H1 (cell line): ENCODE data around the gene AFF1. TPM values are rescaled to one million over a fixed set of nuclear protein-coding genes. Genes with fewer than 3 reads are reported as not detected.

Experiments used
- CTCF ChIA-PET: fragments of 300-600 bp; sonication (Branson Sonifier 250); formaldehyde crosslinking; loops from one replicate; lab custom pipeline; 2021; ENCODE audit not compliant: partially characterized antibody; lab: Charles Lee
- POLR2A ChIA-PET: fragments of 300-600 bp; sonication (Branson Sonifier 250); formaldehyde crosslinking; loops from one replicate; lab custom pipeline; 2021; ENCODE audit warnings: inconsistent platforms; ENCODE audit not compliant: partially characterized antibody; lab: Charles Lee
- DNase-seq, 2 experiments: peaks; one replicate each; pipeline versions ENCODE4 v3.0.0 to v3.0.0-alpha.2; 2010 to 2022; ENCODE audit warnings: low spot score in 2 of 2, low read depth in 1 of 2, mixed read lengths in 1 of 2
- FAIRE-seq: peaks from 2 replicates; lab custom pipeline; 2011; peaks lifted over from hg19 to GRCh38; lab: Jason Lieb, UNC
- H2AFZ ChIP-seq: 2 replicates; pipeline ENCODE4 v1.8.1; 2012; ENCODE audit warnings: low read length, inconsistent platforms
- H2AK5ac ChIP-seq: 2 replicates; pipeline ENCODE4 v1.6.1; 2013; ENCODE audit warnings: low read depth, low read length
- H2BK120ac ChIP-seq: replicated peaks from 2 replicates; pipeline ENCODE3; 2013; ENCODE audit warnings: low read depth, low read length, inconsistent platforms
- H2BK12ac ChIP-seq: 2 replicates; pipeline ENCODE4 v1.6.1; 2013; ENCODE audit warnings: low read depth, low read length
- H2BK15ac ChIP-seq: 2 replicates; pipeline ENCODE4 v1.6.1; 2013; ENCODE audit warnings: low read length
- H2BK20ac ChIP-seq: 2 replicates; pipeline ENCODE4 v1.6.1; 2013; ENCODE audit warnings: low read length
- H2BK5ac ChIP-seq: 2 replicates; pipeline ENCODE4 v1.6.1; 2013; ENCODE audit warnings: low read depth, low read length
- H3K14ac ChIP-seq: 2 replicates; pipeline ENCODE4 v1.6.1; 2013; ENCODE audit warnings: inconsistent platforms; ENCODE audit not compliant: insufficient read length
- H3K18ac ChIP-seq: 2 replicates; pipeline ENCODE4 v1.6.1; 2013; ENCODE audit warnings: low read length; ENCODE audit errors: extremely low read depth
- H3K23ac ChIP-seq: 2 replicates; pipeline ENCODE4 v1.6.1; 2013; ENCODE audit warnings: inconsistent platforms; ENCODE audit not compliant: insufficient read length
- H3K23me2 ChIP-seq: 2 replicates; pipeline ENCODE4 v1.6.1; 2013; ENCODE audit warnings: low read depth, low read length
- H3K27ac ChIP-seq: 2 replicates; pipeline ENCODE4 v1.6.1; 2011; ENCODE audit warnings: low read depth, low read length, inconsistent platforms
- H3K27me3 ChIP-seq, 4 experiments: replicated peaks in 1 of 4; 1 replicate in 1 of 4; 2 replicates in 3 of 4; pipeline versions ENCODE4 v1.6.1 to v1.8.1; 2011 to 2013; ENCODE audit warnings: low read length in 3 of 4, mild to moderate bottlenecking in 3 of 4, inconsistent platforms in 2 of 4, mixed read lengths in 2 of 4, moderate library complexity in 1 of 4; ENCODE audit not compliant: control insufficient read depth in 3 of 4, insufficient read depth in 3 of 4; ENCODE audit errors: extremely low read depth in 1 of 4
- H3K36me3 ChIP-seq, 4 experiments: 2 replicates each; pipeline versions ENCODE4 v1.6.1 to v1.8.1; 2011 to 2013; ENCODE audit warnings: mild to moderate bottlenecking in 4 of 4, low read length in 3 of 4, moderate library complexity in 2 of 4, control low read depth in 1 of 4, inconsistent platforms in 1 of 4; ENCODE audit not compliant: insufficient read depth in 4 of 4, control insufficient read depth in 2 of 4
- H3K4ac ChIP-seq: replicated peaks from 2 replicates; pipeline ENCODE3; 2013; ENCODE audit warnings: low read length, low read depth, mixed read lengths, inconsistent platforms; ENCODE audit not compliant: insufficient read length
- H3K4me1 ChIP-seq, 4 experiments: replicated peaks in 1 of 4; 1 replicate in 1 of 4; 2 replicates in 3 of 4; pipeline versions ENCODE4 v1.6.1 to v1.8.1; 2011 to 2013; ENCODE audit warnings: low read length in 3 of 4, inconsistent platforms in 2 of 4, mixed read lengths in 1 of 4; ENCODE audit not compliant: insufficient read depth in 4 of 4, control insufficient read depth in 3 of 4
- H3K4me2 ChIP-seq, 2 experiments: 2 replicates each; pipeline versions ENCODE4 v1.6.1 to v1.8.1; 2011 to 2013; ENCODE audit warnings: low read depth in 2 of 2, low read length in 2 of 2, control low read depth in 1 of 2, inconsistent platforms in 1 of 2, mild to moderate bottlenecking in 1 of 2; ENCODE audit not compliant: insufficient read depth in 1 of 2
- H3K4me3 ChIP-seq, 4 experiments: fragments of 200-600, 300-600 bp in 1 of 4; sonication (generic), shearing (Covaris generic), sonication (Bioruptor Twin) in 1 of 4; 2 replicates each; pipeline versions ENCODE4 v1.5.1 to v1.8.1; 2011 to 2016; ENCODE audit warnings: low read length in 4 of 4, low read depth in 3 of 4, control low read depth in 2 of 4, inconsistent platforms in 2 of 4, mild to moderate bottlenecking in 2 of 4, mixed read lengths in 1 of 4, moderate library complexity in 1 of 4; ENCODE audit not compliant: insufficient read depth in 2 of 4; ENCODE audit errors: extremely low read depth in 1 of 4
- H3K56ac ChIP-seq: replicated peaks from 2 replicates; pipeline ENCODE3; 2013; ENCODE audit warnings: low read depth, mild to moderate bottlenecking, mixed read lengths, low read length, inconsistent platforms; ENCODE audit not compliant: insufficient read length
- H3K79me1 ChIP-seq: 2 replicates; pipeline ENCODE4 v1.6.1; 2013; ENCODE audit warnings: low read depth, low read length, control low read depth
- H3K79me2 ChIP-seq, 2 experiments: 2 replicates each; pipeline versions ENCODE4 v1.6.1 to v1.8.1; 2012 to 2013; ENCODE audit warnings: low read length in 2 of 2, mild to moderate bottlenecking in 2 of 2, inconsistent platforms in 1 of 2; ENCODE audit not compliant: insufficient read depth in 2 of 2, control insufficient read depth in 1 of 2
- H3K9ac ChIP-seq, 4 experiments: replicated peaks in 1 of 4; 1 replicate in 1 of 4; 2 replicates in 3 of 4; pipeline versions ENCODE4 v1.6.1 to v1.8.1; 2011 to 2013; ENCODE audit warnings: low read depth in 3 of 4, low read length in 3 of 4, control low read depth in 2 of 4, mild to moderate bottlenecking in 2 of 4, moderate library complexity in 2 of 4, inconsistent platforms in 1 of 4; ENCODE audit errors: extremely low read depth in 1 of 4
- H3K9me3 ChIP-seq, 2 experiments: 2 replicates each; pipeline versions ENCODE4 v1.6.1 to v1.8.1; 2012 to 2013; ENCODE audit warnings: mild to moderate bottlenecking in 2 of 2, moderate library complexity in 2 of 2, control low read depth in 1 of 2, inconsistent platforms in 1 of 2, low read depth in 1 of 2, low read length in 1 of 2, mixed read lengths in 1 of 2; ENCODE audit not compliant: insufficient read depth in 2 of 2
- H4K20me1 ChIP-seq, 2 experiments: replicated peaks in 1 of 2; 2 replicates each; pipeline versions ENCODE3 to v1.8.1; 2011 to 2013; ENCODE audit warnings: inconsistent platforms in 2 of 2, low read length in 2 of 2, mild to moderate bottlenecking in 1 of 2; ENCODE audit not compliant: insufficient read depth in 2 of 2, control insufficient read depth in 1 of 2
- H4K5ac ChIP-seq: 2 replicates; pipeline ENCODE4 v1.6.1; 2013; ENCODE audit warnings: low read length, low read depth, mixed read lengths, inconsistent platforms; ENCODE audit not compliant: insufficient read length
- H4K8ac ChIP-seq: 2 replicates; pipeline ENCODE4 v1.8.0; 2013; ENCODE audit warnings: mild to moderate bottlenecking, moderate library complexity, low read length, inconsistent platforms; ENCODE audit not compliant: insufficient read depth; ENCODE audit errors: extremely low read depth
- H4K91ac ChIP-seq: replicated peaks from 2 replicates; pipeline ENCODE3; 2013; ENCODE audit warnings: low read length, mixed read lengths, inconsistent platforms; ENCODE audit not compliant: insufficient read length
- CEBPB ChIP-seq: IDR thresholded peaks from 2 replicates; pipeline ENCODE4 v1.6.1; 2012; ENCODE audit warnings: low read depth, low read length
- EGR1 ChIP-seq: IDR thresholded peaks from 2 replicates; pipeline ENCODE4 v1.6.1; 2011; ENCODE audit warnings: low read depth, low read length, borderline replicate concordance
- WGBS, 2 experiments: shearing (Covaris generic) in 1 of 2; methylation state at CpG; one replicate each; pipeline versions ENCODE4 v1.1.6 to v1.1.7; 2013 to 2015; ENCODE audit warnings: low lambda C conversion rate in 2 of 2, mixed read lengths in 2 of 2, inconsistent platforms in 1 of 2, low coverage in 1 of 2, missing lambda C conversion rate in 1 of 2; ENCODE audit not compliant: insufficient replicate concordance in 2 of 2, insufficient coverage in 1 of 2, insufficient read length in 1 of 2; ENCODE audit errors: extremely low coverage in 1 of 2, missing lambda C conversion rate in 1 of 2; 5-methylcytosine and 5-hydroxymethylcytosine counted together
- polyA plus RNA-seq, 7 experiments: library from polyadenylated mRNA; depleted of rRNA in 3 of 7; stranded (reverse) in 5 of 7; unstranded in 2 of 7; fragments of >200 nt in 5 of 7; fragments of 200-250 nt in 2 of 7; gene quantifications; 1 replicate in 5 of 7; 2 replicates in 1 of 7; 4 replicates in 1 of 7; pipeline versions ENCODE4 v1.2.1 to v1.2.3, GENCODE V29; 2011 to 2013; ENCODE audit warnings: missing spikeins in 2 of 7, mixed read lengths in 2 of 7
- total RNA-seq: library from RNA; stranded (reverse); fragmentation: NEBNext Ultra II Directional; extraction: Animal tissue kit (Norgen Biotek cat#: 25700); gene quantifications from 2 replicates; pipeline ENCODE4 v1.2.1, GENCODE V29; 2021

The AFF1 gene
- total and polyA plus RNA-seq, 2 of the 8 experiments (the other 6 are each of a cell fraction or from before 2014, with no cell fraction given), result 14.8 to 85.5 TPM

GRCh38 chr4:86972997-86973396 lies 38.2 kb downstream of the AFF1 start:
- Histone ChIP-seq H3K36me3 (peaks cover 0 to 5% (median 0%) of the 10 kb centered on the region in 4 experiments; a peak in 2 of 8 replicates), H3K27ac (no peak overlapping the region), H3K79me1 (peaks cover under 1% of the 10 kb centered on the region), H2BK5ac (peak overlapping the region; percentile 44; the same call in 1 of the 2 replicates), H4K8ac (no peak overlapping the region), H2BK15ac (no peak overlapping the region), H2BK20ac (no peak overlapping the region), H3K9me3 (no peaks in the 10 kb centered on the region), H3K9ac (no peak overlapping the region), H2AFZ (no peak overlapping the region), H3K79me2 (peaks cover 16 to 92% of the 10 kb centered on the region in 2 experiments), H3K4me2 (peak overlapping the region; percentile 26 to 43; a peak in 2 of 4 replicates), H2BK12ac (no peak overlapping the region), H3K4ac (no peak overlapping the region), H4K5ac (no peak overlapping the region), H2AK5ac (no peak overlapping the region), H3K4me3 (no peak overlapping the region), H2BK120ac (no peak overlapping the region), H4K91ac (no peak overlapping the region), H3K27me3 (no peaks in the 10 kb centered on the region), H3K23me2 (no peaks in the 10 kb centered on the region), H4K20me1 (peaks cover 0 to 6% of the 10 kb centered on the region in 2 experiments), H3K18ac (peak overlapping the region; percentile 39; the same call in 1 of the 2 replicates), H3K4me1 (peaks cover 6 to 17% (median 12%) of the 10 kb centered on the region in 4 experiments), H3K14ac (no peak overlapping the region), H3K23ac (no peak overlapping the region), H3K56ac (no peak overlapping the region)
- WGBS, 2 experiments, result 69% methylated on average over 3 of the region's 3 CpGs; no CpG with 5 or more reads in 1 of the 2 experiments
- TF ChIP-seq CEBPB, result peak; percentile 83
- no peak for TF ChIP-seq EGR1
- CTCF ChIA-PET, result interaction anchor here (1.6 kb wide), 1 partner anchor 13 kb away, joined by 3 read pairs; no protein-coding TSS in a partner anchor
- no peak for FAIRE-seq
- no peak for DNase-seq
- POLR2A ChIA-PET, result interaction anchor here (0.7 to 3.2 kb wide), 5 partner anchors 8 to 37 kb away, joined by 3 to 13 read pairs (median 5); no protein-coding TSS in a partner anchor
